PFSK-1 (cell line): ENCODE data around the gene TEX30.

Source experiments
- FOXP2 ChIP-seq: optimal IDR thresholded peaks from 2 replicates; pipeline ENCODE3; 2011; ENCODE audit warnings: borderline replicate concordance, control low read depth, inconsistent platforms; ENCODE audit not compliant: insufficient read depth; ENCODE audit errors: extremely low read length, extremely low read depth
- POLR2AphosphoS5 ChIP-seq: IDR thresholded peaks from 2 replicates; pipeline ENCODE4 v1.6.1; 2012; ENCODE audit warnings: low read depth, mild to moderate bottlenecking, control low read depth, low read length, moderate library complexity
- REST ChIP-seq, 2 experiments: IDR thresholded peaks; 2 replicates each; pipeline versions ENCODE4 v1.6.1 to v1.8.0; 2011 to 2012; ENCODE audit warnings: low read depth in 2 of 2, low read length in 2 of 2, control low read depth in 1 of 2, inconsistent platforms in 1 of 2, mild to moderate bottlenecking in 1 of 2, moderate library complexity in 1 of 2; ENCODE audit not compliant: insufficient read depth in 1 of 2
- SIN3A ChIP-seq: IDR thresholded peaks from 2 replicates; pipeline ENCODE4 v1.6.1; 2012; ENCODE audit warnings: mild to moderate bottlenecking, low read length, moderate library complexity, borderline replicate concordance; ENCODE audit not compliant: insufficient read depth
- TAF1 ChIP-seq: IDR thresholded peaks from 2 replicates; pipeline ENCODE4 v1.6.1; 2012; ENCODE audit warnings: low read length, control low read depth, borderline replicate concordance; ENCODE audit not compliant: insufficient read depth

TEX30 gene

DNA sequence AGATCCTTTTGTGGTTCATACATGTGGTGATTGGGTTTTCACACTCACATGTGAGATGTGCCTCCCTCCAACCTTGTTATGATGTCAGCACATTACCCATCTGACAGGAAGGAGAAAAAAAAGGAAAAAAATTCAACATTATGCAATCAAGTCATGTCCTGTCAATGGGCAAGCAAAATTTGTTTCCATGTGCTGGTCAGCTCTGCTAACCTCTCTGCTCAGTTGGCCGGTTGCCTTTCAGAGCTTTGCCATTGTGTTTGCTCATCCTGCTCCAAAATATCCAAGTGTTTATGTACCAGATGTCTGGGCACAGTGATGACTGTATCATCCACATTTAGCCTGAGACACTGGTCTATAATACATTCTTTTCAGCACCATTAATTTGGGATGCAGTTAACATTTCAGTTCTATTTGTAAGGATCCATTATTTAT is 51.8 kb downstream of the TEX30 start:
- TF ChIP-seq FOXP2 (no peak), POLR2AphosphoS5 (no peak), SIN3A (no peak), REST (IDR thresholded peaks at IDR 0.05; ENCODE audit: insufficient read depth in 1 of 2, low read depth in 2 of 2, low read length in 2 of 2) (no peak), TAF1 (no peak)

GRCh38 chr13:102718746-102719145 is 54.8 kb downstream of the TEX30 start:
- no peak for TF ChIP-seq FOXP2
- TF ChIP-seq SIN3A: no peak
- no peak for TF ChIP-seq TAF1
- no peak for TF ChIP-seq REST (IDR thresholded peaks at IDR 0.05; ENCODE audit: insufficient read depth in 1 of 2, low read depth in 2 of 2, low read length in 2 of 2)
- no peak for TF ChIP-seq POLR2AphosphoS5
